HL-60/S4 treated with phorbol 12-myristate 13-acetate at 8.2 ng/mL for 4 days and 3 days (cell line): Measurements from ENCODE around the gene ATP11C.
"Not testable (repeated sequence)": the region's sequence is repeated elsewhere in the genome, so short reads cannot be mapped to it uniquely, and the experiment has no call there.

Source experiments
- in situ Hi-C: fragments of 300-500 bp; cut with MboI; formaldehyde crosslinking; loops from 2 replicates; pipeline ENCODE4 v1.15.0; 2022; ENCODE audit warnings: low sequenced_read_pairs

Gene ATP11C

DNA sequence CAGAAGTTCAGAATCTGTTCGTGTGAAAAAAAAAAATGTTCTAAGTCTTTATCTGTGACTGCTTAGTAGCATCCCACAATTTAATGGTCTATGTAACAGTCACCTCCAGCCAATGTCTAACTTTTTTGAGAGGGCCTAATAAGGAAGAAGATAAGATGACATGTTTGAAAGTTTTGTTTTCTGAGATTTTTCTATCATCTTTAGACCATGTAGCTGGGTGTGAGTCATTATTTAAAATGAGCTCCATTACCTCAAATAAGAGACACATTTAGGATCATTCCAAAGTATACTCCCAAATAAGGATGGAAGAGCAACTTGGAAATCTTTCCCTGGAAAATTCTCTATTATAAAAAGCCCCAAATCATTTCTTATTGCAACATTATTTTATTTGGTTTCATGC is 196.7 kb downstream of the ATP11C start:
- in situ Hi-C loops = no loop called here

DNA sequence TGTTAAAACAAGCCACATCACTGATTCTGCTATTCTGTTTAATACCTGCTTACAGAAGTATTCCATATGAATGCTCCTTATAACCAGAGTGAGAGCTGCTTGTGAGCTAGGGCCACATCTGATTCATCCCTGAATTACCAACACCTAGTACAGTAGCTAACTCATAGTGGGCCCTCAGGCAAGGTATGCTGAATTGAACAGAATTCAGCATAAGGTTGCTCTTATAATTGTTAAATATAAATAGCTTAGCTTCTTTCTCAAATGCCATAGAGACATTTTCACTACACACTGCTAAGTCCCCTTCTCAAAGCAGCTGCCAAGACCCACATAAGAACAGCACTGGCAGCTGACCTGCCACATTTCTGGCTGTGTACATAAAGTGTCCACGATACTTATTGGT is 197.9 kb downstream of the ATP11C start:
- in situ Hi-C loops = no loop called here

DNA sequence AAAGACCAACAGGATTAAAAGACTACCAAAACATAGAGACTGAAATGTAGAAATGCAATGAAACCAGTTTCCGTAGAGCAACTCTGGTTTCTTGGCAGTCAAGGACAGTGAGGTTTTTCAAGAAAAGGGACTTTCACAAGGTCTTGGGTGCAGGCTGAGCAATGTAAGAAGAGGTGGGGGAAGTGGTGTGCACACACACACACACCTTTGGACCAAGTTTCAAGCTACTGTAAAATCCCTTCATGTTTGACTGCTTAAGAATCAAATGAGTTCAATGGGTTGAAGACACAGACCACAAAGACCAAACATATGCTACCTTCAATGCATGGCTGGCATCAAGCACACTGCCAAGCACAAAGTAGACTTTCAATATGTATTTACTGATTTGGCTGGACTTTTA is 207.1 kb downstream of the ATP11C start:
- in situ Hi-C loops = no loop called here

DNA sequence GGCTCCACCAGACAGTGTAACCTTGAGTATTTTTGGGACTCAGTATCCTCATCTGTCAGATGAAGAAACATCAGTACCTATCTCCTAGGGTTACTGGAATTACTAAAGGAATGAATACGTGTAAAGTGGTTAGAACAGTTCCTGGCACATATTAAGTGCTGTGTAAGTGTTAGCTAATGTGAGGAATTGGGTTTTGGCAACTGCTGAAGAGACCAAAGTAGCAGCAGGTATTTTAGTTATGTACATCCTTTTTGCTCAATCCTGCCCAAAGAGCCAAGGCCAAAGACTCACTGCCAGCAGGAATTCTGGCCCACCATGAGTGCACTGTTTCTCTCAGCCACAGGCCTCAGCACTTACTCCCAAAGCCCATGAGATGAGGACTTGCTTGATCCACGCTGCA is 208.2 kb downstream of the ATP11C start:
- in situ Hi-C loops = no loop called here

DNA sequence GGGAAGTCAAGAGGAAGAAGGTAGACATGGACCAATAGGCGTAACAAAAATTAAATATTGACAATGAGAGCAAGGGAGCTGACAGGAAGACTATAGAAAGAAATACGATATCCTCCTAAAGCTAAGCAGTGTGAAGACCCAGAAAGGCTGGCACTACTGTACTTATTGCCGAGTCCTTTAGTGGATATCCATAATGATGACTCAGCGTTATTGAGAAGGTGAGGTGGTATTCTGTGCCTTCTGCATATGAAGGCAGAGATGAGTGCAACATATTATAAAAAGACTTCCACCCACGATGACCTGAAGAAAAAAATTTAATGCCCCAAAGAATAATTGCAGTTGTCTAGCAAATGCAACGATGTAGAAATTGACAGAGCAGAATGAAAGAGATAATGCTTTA is 211.9 kb downstream of the ATP11C start:
- in situ Hi-C loops = no loop called here

DNA sequence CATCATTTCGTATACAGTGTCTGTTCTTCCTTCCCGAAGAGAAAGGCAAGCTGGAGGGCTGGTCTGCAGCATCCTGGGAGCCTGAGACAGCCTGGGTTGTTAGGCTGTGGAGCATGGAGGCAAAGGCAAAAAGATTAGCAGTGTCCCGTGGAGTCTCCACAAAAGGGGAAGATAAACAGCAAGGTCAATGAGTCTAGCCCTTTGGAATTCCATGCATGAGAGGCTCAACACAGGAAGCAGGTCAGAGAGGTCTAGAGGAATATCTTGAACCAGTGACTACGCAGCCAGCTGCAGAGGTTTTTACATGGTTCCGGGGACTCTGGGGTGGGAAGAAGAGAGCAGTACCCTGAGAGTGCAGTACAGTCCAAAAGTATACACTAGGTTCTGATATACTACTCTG is 212.7 kb downstream of the ATP11C start:
- in situ Hi-C loops = no loop called here

DNA sequence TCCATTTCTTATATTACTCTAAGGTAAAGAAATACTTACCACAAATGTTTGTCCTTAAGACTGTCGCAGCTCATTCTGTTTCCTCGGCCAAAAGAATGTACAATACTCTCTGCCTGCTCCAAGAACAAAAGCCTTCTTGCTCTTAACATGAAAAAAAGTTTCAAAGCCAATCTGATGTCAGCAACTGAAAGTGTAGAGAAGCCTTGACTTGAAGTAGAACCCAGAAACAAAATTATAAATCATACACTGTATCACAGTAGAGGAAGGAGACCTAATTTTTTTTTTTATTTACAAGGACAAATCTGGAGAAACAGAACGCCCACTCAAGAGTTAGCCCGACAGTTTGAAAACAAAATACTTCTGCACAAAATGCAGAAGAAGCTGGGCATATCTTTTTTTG is 224.8 kb downstream of the ATP11C start, which contains the start of gene MCF2:
Gene MCF2 (minus strand): TSS at position 101 of the 400 bp plus-strand sequence. CDS start 56,423 bp downstream, outside the sequence.
- in situ Hi-C loops = no loop called here

DNA sequence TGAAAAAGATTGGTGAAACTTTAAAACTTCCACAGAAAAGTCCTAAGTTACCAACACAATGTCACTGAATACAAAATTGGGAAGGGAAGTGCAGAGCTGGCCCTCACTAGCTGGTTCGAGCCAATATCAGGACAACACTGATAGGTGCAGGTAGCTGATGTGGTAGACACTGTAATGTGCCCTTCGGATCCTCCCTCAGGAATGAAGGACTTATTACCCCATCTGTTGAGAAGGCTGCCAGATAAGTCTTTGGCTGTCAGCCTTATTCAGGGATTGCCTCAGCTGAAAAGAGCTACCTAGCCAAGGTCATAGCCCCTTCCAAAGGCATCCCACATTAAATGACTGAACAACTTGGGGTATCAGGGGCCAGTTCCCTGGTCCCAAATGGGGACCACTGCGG is 230.2 kb downstream of the ATP11C start:
- in situ Hi-C loops = no loop called here

DNA sequence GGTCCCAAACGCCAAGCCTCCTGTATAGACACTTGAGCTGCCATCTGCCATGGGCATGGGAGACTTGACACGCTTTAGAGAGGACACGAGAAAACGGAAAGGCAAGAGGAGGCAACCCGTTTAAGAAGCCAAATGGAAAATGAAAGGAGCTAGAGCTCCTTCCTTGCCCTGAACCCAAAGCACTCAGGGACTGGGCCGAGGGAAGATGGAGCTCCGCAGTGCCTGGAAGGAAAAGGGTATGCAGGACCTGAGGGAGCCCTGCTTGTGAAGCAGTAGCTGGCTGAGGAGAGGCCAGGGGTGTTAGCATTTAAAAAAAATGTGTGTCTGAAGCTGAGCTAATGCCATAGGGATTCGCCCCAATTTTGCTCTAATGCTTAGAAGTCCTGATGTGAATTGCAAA is 239.9 kb downstream of the ATP11C start:
- in situ Hi-C loops = no loop called here

DNA sequence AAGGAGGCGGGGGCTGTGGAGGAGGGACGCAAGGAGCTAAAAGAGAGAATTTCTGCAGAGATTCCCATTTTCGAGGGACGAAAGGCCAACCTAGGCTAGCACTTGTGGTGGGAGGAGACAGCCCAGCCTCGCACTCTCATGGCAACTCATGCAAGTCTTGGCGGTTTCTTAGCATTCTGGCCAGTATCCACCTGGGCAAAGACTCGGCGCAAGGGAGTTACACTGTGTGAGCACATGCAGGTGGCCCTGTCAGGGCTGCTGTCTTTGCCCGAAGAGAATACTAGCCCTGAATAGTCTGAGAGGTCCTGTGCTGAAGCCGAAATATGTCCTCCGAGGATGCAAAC is 240.4 kb downstream of the ATP11C start:
- in situ Hi-C loops = no loop called here

DNA sequence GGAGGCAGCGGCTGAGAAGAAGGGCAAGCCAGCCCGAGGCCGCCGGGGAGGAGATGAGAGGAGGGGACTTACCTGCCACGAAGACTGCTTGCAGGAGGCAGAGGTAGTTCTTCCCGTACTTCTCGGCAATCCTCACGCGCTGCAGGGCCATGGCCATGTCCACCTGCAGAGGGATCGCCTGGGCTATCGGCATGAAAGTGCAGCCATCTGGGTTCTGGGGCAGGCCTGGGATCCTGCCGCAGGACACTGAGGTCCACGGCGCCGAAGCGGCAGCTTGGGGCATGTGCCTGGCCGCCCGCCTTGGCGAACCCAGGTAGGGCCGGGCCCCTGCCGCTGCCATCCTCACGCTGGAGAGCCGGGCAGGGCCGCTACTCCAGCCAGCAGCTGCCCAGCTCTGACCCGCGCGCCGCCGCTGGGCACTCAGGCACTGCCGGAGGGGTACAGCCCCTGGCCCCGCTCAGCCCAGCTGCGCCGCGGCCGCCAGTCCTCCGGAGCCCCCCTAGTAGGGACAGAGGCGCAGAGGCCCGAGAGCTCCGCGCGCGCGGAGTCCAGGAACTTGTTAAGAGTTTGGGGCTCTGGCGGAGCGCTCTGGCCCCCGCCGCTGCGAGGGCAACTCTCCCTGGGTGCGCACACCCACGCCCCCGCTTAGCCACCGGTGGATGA is 240.9 kb downstream of the ATP11C start:
- in situ Hi-C loops = no loop called here

DNA sequence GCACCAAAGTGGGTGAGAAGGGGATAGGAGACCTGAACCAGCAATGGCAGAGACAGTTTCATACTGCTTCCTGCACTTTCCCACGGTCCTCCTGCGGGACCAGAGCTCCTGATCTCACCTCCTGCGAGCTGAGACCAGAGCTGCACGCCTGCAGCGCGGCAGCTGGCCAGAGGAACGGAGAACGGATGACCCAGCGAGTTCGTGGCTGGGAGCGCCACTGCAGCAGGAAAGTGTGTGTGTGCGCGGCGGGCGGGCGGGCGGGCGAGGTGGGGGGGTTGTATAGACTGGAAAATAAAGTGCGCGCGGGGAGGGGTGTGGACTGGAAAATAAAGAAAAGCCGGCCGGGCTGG is 241.4 kb downstream of the ATP11C start:
- in situ Hi-C loops = no loop called here

DNA sequence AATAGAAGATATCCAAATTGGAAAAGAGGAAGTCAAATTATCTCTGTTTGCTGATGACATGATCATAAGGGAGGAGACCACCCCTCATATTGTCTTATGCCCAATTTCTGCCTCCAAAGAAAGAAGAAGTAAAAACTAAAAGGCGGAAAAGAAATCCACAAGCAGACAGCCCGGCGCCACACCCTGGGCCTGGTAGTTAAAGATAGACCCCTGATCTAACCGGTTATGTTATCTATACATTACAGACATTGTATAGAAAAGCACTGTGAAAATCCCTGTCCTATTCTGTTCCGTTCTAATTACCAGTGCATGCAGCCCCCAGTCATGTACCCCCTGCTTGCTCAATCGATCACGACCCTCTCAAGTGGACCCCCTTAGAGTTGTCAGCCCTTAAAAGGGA is 247.7 kb downstream of the ATP11C start:
- in situ Hi-C loops = not testable (repeated sequence)

DNA sequence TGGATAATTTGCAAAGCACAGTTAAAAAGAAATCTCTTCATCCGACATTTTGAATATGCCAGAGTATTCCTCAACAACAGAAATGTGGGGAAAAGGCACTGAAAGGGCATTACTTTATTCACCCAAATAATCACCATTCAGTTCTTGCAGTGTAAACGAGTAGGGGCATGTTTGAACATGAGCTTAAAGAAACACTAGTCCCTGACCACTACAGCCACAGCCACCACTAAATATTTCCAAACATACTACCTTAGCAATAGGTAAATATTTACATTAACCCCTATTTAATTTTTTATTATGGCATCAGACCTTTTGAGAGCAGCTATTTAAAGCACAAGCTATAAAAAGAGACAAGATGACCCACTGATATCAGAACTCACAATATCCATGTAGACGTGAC is 252.5 kb downstream of the ATP11C start:
- in situ Hi-C loops = no loop called here
